Measurements from ENCODE around the gene GALNT18. TPM values are rescaled to one million over a fixed set of nuclear protein-coding genes. Genes with fewer than 3 reads are reported as not detected.

The GALNT18 gene
- total RNA-seq, 1 experiment from 2014 or later, result 1.7 TPM

- Histone ChIP-seq H2AK5ac (ENCODE audit: insufficient read length, low read length) (no peak overlapping the region), H4K5ac (ENCODE audit: insufficient read length, low read depth, low read length) (no peak overlapping the region), H2BK20ac (ENCODE audit: low read depth, low read length, poor library complexity, severe bottlenecking) (no peak overlapping the region), H3K14ac (ENCODE audit: insufficient read depth, low read length) (peak overlapping the region; percentile 54; the same call in 1 of the 2 replicates), H3K79me1 (ENCODE audit: insufficient read depth, low read depth, low read length, poor library complexity, severe bottlenecking) (no peaks in the 10 kb centered on the region), H2AFZ (ENCODE audit: low read length) (no peak overlapping the region), H3K27me3 (ENCODE audit: insufficient read depth, low read length) (no peaks in the 10 kb centered on the region), H3K9ac (ENCODE audit: extremely low read depth, insufficient read length, low read length) (no peak overlapping the region), H3K4me1 (ENCODE audit: insufficient read depth, low read length) (no peaks in the 10 kb centered on the region; the same call in 1 of the 2 replicates), H4K8ac (replicated peaks; ENCODE audit: insufficient read length, low read depth, low read length) (no peak overlapping the region), H2BK5ac (ENCODE audit: insufficient read length, low read length) (no peak overlapping the region), H3K4me2 (ENCODE audit: insufficient read depth, insufficient read length, low read length) (no peak overlapping the region), H3K23me2 (ENCODE audit: insufficient read length, low read depth, low read length, poor library complexity, severe bottlenecking) (no peaks in the 10 kb centered on the region), H3K56ac (ENCODE audit: insufficient read length, low read depth, low read length) (no peak overlapping the region), H3K9me3 (ENCODE audit: control insufficient read depth, low read depth, low read length) (no peaks in the 10 kb centered on the region), H2BK12ac (ENCODE audit: insufficient read length, low read depth, low read length) (no peak overlapping the region), H3K4ac (ENCODE audit: low read depth, low read length) (no peak overlapping the region), H4K20me1 (ENCODE audit: control insufficient read depth, insufficient read depth, insufficient read length) (no peaks in the 10 kb centered on the region), H3K23ac (ENCODE audit: insufficient read length, low read depth, low read length) (no peak overlapping the region), H2BK120ac (ENCODE audit: low read depth, low read length, poor library complexity, severe bottlenecking) (no peak overlapping the region), H3K79me2 (ENCODE audit: insufficient read depth, low read length) (no peaks in the 10 kb centered on the region), H3T11ph (ENCODE audit: low read length) (no peak overlapping the region), H2BK15ac (ENCODE audit: low read depth, low read length) (no peak overlapping the region), H3K27ac (ENCODE audit: insufficient read length, low read depth, low read length) (no peak overlapping the region), H3K18ac (ENCODE audit: insufficient read length, low read depth, low read length) (peak overlapping the region; percentile 38), H4K91ac (ENCODE audit: insufficient read length, low read depth, low read length) (no peak overlapping the region)
- WGBS (ENCODE audit: extremely low coverage, insufficient read length, low lambda C conversion rate), result no CpG with 5 or more reads among the region's 6 CpGs
- no peak for TF ChIP-seq CTCF (conservative IDR thresholded peaks at IDR 0.05)
- peak; percentile 43 for DNase-seq
- peaks cover 12 to 25% of the 10 kb centered on the region in 2 experiments for H3K4me1 Mint-ChIP-seq
- H3K36me3 Mint-ChIP-seq (ENCODE audit: insufficient read depth in 1 of 3, low read depth in 3 of 3), result no peaks in the 10 kb centered on the region; a peak in 1 of 7 replicates
- H3K4me3 Mint-ChIP-seq, result no peak overlapping the region
- H3K27ac Mint-ChIP-seq, result no peak overlapping the region; a peak in 1 of 7 replicates
- H3K9me3 Mint-ChIP-seq, result no peaks in the 10 kb centered on the region
- H3K27me3 Mint-ChIP-seq (ENCODE audit: low read depth), result peaks cover 3% of the 10 kb centered on the region; the same call in 1 of the 2 replicates
Observed at GRCh38 chr11:11440144-11440543, 181.7 kb downstream of the GALNT18 start.
